ENCODE measurements around the gene PTPN23.

The PTPN23 gene

GRCh38 chr3:47423548-47424145 is 42.8 kb downstream of the PTPN23 start (continued):
- no peak for TF ChIP-seq ZNF114 (tag by site-specific recombination; IDR thresholded peaks at IDR 0.05)

- H3K4me1 ChIP-seq (ENCODE audit: control insufficient read depth, insufficient read depth, low read length), result no peaks in the 10 kb centered on the region
- no peak overlapping the region for H3K27ac ChIP-seq (ENCODE audit: extremely low read depth, low read depth, low read length)
- H3K36me3 ChIP-seq (ENCODE audit: control insufficient read depth in 2 of 2, insufficient read depth in 1 of 2, low read length in 2 of 2), result peaks cover 0 to 78% of the 10 kb centered on the region in 2 experiments; a peak in 1 of 3 replicates
- no peaks in the 10 kb centered on the region for H3K9me3 ChIP-seq (ENCODE audit: control insufficient read depth, insufficient read depth, low read depth, low read length)
- H3K4me3 ChIP-seq (ENCODE audit: low read depth, low read length), result no peak overlapping the region
- ChIA-PET CTCF (interaction anchor here (0.6 to 0.9 kb wide), 2 partner anchors 8 to 62 kb away, joined by 3 read pairs; no protein-coding TSS in a partner anchor), POLR2A (interaction anchor here (0.7 kb wide), 1 partner anchor 51 kb away, joined by 3 read pairs; the partner anchor contains the start of gene SCAP)
- TF ChIP-seq BCL11B (tag by site-specific recombination; IDR thresholded peaks at IDR 0.05; ENCODE audit: low read depth), result no peak
- TF ChIP-seq ZNF280D (tag by site-specific recombination; IDR thresholded peaks at IDR 0.05), result no peak
- TF ChIP-seq, protein P1, sequence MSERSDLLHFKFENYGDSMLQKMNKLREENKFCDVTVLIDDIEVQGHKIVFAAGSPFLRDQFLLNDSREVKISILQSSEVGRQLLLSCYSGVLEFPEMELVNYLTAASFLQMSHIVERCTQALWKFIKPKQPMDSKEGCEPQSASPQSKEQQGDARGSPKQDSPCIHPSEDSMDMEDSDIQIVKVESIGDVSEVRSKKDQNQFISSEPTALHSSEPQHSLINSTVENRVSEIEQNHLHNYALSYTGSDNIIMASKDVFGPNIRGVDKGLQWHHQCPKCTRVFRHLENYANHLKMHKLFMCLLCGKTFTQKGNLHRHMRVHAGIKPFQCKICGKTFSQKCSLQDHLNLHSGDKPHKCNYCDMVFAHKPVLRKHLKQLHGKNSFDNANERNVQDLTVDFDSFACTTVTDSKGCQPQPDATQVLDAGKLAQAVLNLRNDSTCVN (tag by site-specific recombination; optimal IDR thresholded peaks at IDR 0.05), result no peak
- TF ChIP-seq ZNF214 (tag by site-specific recombination; IDR thresholded peaks at IDR 0.05; ENCODE audit: borderline replicate concordance), result no peak
- TF ChIP-seq ZFP3 (tag by site-specific recombination; IDR thresholded peaks at IDR 0.05; ENCODE audit: low read depth), result no peak
- no peak for TF ChIP-seq FEZF1 (tag by site-specific recombination; IDR thresholded peaks at IDR 0.05)
- no peak for TF ChIP-seq ZNF175 (tag by site-specific recombination; IDR thresholded peaks at IDR 0.05)
- TF ChIP-seq ZNF701 (tag by site-specific recombination; IDR thresholded peaks at IDR 0.05), result no peak
- TF ChIP-seq ZNF274 (IDR thresholded peaks at IDR 0.05; ENCODE audit: low read length), result no peak
- no peak for TF ChIP-seq ZNF274 (tag by site-specific recombination; IDR thresholded peaks at IDR 0.05; ENCODE audit: borderline replicate concordance)
- TF ChIP-seq, protein P2, sequence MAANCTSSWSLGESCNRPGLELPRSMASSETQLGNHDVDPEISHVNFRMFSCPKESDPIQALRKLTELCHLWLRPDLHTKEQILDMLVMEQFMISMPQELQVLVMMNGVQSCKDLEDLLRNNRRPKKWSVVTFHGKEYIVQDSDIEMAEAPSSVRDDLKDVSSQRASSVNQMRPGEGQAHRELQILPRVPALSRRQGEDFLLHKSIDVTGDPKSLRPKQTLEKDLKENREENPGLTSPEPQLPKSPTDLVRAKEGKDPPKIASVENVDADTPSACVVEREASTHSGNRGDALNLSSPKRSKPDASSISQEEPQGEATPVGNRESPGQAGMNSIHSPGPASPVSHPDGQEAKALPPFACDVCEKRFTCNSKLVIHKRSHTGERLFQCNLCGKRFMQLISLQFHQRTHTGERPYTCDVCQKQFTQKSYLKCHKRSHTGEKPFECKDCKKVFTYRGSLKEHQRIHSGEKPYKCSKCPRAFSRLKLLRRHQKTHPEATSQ (tag by site-specific recombination; IDR thresholded peaks at IDR 0.05), result no peak
Measured at GRCh38 chr3:47424434-47425382, 43.9 kb downstream of the PTPN23 start.

DNA sequence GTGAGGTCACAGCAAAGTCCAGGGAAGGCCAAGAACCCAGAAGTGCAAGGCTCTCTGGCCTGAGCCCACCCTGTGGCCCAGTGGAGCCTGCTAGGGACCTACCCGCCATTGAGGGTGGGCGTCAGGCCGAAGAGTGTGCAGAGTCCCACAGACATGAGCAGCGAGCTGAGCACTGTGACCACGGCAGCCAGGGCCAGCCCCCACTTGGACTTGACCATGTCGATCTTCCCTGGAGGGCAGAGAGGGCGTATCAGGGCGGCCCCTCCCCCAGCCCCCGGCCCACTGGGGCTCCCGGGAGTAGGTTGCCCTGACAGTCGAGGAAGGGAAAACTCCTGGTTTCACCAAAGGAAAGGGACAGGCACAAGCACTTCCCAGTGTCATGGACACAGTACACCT is 44.6 kb downstream of the PTPN23 start:
- Histone ChIP-seq H3K27ac (ENCODE audit: extremely low read depth, low read depth, low read length) (no peak overlapping the region), H3K36me3 (ENCODE audit: control insufficient read depth in 2 of 2, insufficient read depth in 1 of 2, low read length in 2 of 2) (peaks cover 0 to 78% of the 10 kb centered on the region in 2 experiments; a peak in 1 of 3 replicates), H3K4me3 (ENCODE audit: low read depth, low read length) (no peak overlapping the region), H3K9me3 (ENCODE audit: control insufficient read depth, insufficient read depth, low read depth, low read length) (no peaks in the 10 kb centered on the region), H3K4me1 (ENCODE audit: control insufficient read depth, insufficient read depth, low read length) (no peaks in the 10 kb centered on the region)
- ChIA-PET POLR2A (interaction anchor here (0.7 kb wide), 1 partner anchor 50 kb away, joined by 3 read pairs; the partner anchor contains the start of gene SCAP), CTCF (interaction anchor here (0.9 kb wide), 1 partner anchor 61 kb away, joined by 3 read pairs; no protein-coding TSS in a partner anchor)
- TF ChIP-seq, protein P3, sequence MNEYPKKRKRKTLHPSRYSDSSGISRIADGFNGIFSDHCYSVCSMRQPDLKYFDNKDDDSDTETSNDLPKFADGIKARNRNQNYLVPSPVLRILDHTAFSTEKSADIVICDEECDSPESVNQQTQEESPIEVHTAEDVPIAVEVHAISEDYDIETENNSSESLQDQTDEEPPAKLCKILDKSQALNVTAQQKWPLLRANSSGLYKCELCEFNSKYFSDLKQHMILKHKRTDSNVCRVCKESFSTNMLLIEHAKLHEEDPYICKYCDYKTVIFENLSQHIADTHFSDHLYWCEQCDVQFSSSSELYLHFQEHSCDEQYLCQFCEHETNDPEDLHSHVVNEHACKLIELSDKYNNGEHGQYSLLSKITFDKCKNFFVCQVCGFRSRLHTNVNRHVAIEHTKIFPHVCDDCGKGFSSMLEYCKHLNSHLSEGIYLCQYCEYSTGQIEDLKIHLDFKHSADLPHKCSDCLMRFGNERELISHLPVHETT (tag by site-specific recombination; IDR thresholded peaks at IDR 0.05), result no peak
- TF ChIP-seq ZNF335 (tag by site-specific recombination; conservative IDR thresholded peaks at IDR 0.05) (no peak), ZNF596 (tag by site-specific recombination; IDR thresholded peaks at IDR 0.05) (no peak), TRIM28 (IDR thresholded peaks at IDR 0.05; ENCODE audit: borderline replicate concordance, low read length) (no peak), RBAK (tag by site-specific recombination; IDR thresholded peaks at IDR 0.05) (no peak), ZNF426 (tag by site-specific recombination; IDR thresholded peaks at IDR 0.05) (no peak), TCF7L2 (IDR thresholded peaks at IDR 0.05; ENCODE audit: borderline replicate concordance, low read depth, low read length) (no peak), YY2 (tag by site-specific recombination; IDR thresholded peaks at IDR 0.05) (no peak), ZNF510 (tag by site-specific recombination; IDR thresholded peaks at IDR 0.05; ENCODE audit: insufficient replicate concordance) (no peak), ZNF324 (tag by site-specific recombination; IDR thresholded peaks at IDR 0.05) (no peak), ZNF140 (tag by site-specific recombination; IDR thresholded peaks at IDR 0.05) (no peak), ZNF423 (tag by site-specific recombination; IDR thresholded peaks at IDR 0.05) (no peak), SALL2 (tag by site-specific recombination; IDR thresholded peaks at IDR 0.05; ENCODE audit: borderline replicate concordance) (no peak), ZNF175 (tag by site-specific recombination; IDR thresholded peaks at IDR 0.05) (no peak)
